ENCODE data around the gene ZHX3. TPM values are rescaled to one million over a fixed set of nuclear protein-coding genes. Genes with fewer than 3 reads are reported as not detected.

Gene ZHX3
- polyA plus RNA-seq, 1 experiment = 24.1 TPM

DNA sequence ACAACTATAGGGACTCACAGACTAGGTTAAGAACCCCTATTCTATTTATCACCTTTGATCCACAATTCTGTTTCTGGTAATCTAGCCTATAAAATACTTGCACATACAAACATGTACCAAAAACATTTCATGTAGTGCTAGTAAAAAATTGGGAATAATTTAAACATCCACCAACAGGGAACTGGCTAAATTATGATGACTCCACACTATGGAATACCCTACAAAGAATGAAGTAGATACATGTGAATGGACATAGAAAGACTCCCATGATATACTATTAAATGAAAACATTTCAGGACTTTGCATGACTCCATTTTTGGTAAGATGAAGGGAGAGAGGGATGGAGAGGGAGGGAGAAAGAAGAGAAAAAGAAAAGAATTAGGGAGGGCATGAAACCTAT is 58.2 kb downstream of the ZHX3 start:
- no peak for DNase-seq (ENCODE audit: low read depth, low spot score)
- TF ChIP-seq, protein P1, sequence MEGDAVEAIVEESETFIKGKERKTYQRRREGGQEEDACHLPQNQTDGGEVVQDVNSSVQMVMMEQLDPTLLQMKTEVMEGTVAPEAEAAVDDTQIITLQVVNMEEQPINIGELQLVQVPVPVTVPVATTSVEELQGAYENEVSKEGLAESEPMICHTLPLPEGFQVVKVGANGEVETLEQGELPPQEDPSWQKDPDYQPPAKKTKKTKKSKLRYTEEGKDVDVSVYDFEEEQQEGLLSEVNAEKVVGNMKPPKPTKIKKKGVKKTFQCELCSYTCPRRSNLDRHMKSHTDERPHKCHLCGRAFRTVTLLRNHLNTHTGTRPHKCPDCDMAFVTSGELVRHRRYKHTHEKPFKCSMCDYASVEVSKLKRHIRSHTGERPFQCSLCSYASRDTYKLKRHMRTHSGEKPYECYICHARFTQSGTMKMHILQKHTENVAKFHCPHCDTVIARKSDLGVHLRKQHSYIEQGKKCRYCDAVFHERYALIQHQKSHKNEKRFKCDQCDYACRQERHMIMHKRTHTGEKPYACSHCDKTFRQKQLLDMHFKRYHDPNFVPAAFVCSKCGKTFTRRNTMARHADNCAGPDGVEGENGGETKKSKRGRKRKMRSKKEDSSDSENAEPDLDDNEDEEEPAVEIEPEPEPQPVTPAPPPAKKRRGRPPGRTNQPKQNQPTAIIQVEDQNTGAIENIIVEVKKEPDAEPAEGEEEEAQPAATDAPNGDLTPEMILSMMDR (IDR thresholded peaks at IDR 0.05; ENCODE audit: low read depth, low read length) = no peak
- POLR2A ChIA-PET = no interaction called here
- Histone ChIP-seq H3K27ac (ENCODE audit: low read depth, low read length) (no peak overlapping the region), H3K9me3 (ENCODE audit: control insufficient read depth, insufficient read depth, low read length) (no peaks in the 10 kb centered on the region), H3K27me3 (ENCODE audit: control insufficient read depth, insufficient read depth, low read length) (no peaks in the 10 kb centered on the region), H3K4me3 (ENCODE audit: low read depth, low read length) (no peak overlapping the region)
- CTCF ChIA-PET = interaction anchor here (1.0 kb wide), 1 partner anchor 48 kb away, joined by 3 read pairs; no protein-coding TSS in a partner anchor

DNA sequence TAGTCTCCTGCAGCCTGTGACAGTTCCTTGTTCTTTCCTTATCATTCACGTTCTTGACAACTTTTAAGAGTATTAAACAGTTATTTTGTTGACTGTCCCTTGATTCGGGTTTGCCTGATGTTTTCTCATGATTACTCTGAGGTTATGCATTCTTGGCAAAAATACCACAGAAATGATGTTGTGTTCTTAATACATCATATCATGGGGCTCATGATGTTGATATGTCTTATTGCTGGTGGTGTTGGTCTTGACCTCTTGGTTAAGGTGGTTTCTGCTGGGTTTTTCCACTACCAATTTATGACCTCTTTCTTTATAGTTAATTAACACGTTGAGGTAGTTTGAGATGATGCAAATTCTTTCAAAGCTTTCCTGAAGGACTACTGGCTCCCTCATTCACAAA is 59.1 kb downstream of the ZHX3 start:
- H3K9me3 ChIP-seq (ENCODE audit: control insufficient read depth, insufficient read depth, low read length) = no peaks in the 10 kb centered on the region
- no peaks in the 10 kb centered on the region for H3K27me3 ChIP-seq (ENCODE audit: control insufficient read depth, insufficient read depth, low read length)
- H3K4me3 ChIP-seq (ENCODE audit: low read depth, low read length) = no peak overlapping the region
- no peak overlapping the region for H3K27ac ChIP-seq (ENCODE audit: low read depth, low read length)
- ChIA-PET POLR2A (no interaction called here), CTCF (interaction anchor here (0.7 to 1.0 kb wide), 2 partner anchors 16 to 49 kb away, joined by 3 to 4 read pairs; no protein-coding TSS in a partner anchor)
- TF ChIP-seq, protein P1 (IDR thresholded peaks at IDR 0.05; ENCODE audit: low read depth, low read length) = no peak
- DNase-seq (ENCODE audit: low read depth, low spot score) = no peak

DNA sequence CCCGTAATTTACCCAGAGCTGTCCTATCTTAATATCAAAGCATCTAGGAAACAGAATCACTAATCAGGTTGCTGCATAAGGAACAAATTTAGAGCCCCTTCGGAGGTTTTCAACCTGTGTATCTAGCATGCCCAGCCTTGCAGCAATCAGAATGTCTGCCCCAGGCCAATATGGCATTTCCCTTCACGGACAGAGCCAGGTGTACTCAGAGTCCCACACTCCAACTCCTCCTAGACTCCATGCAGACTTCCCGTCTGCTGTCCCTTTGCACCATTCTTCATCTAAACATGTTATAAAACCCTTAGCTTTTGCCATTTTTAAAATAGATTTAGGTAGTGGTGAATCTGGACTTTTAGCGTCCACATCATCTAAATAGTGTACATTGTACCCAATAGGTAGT is 61.0 kb downstream of the ZHX3 start:
- H3K9me3 ChIP-seq (ENCODE audit: control insufficient read depth, insufficient read depth, low read length) = no peaks in the 10 kb centered on the region
- TF ChIP-seq, protein P1 (IDR thresholded peaks at IDR 0.05; ENCODE audit: low read depth, low read length) = no peak
- CTCF ChIA-PET = interaction anchor here (1.0 to 1.6 kb wide), 2 partner anchors 83 to 84 kb away, joined by 3 to 5 read pairs; no protein-coding TSS in a partner anchor
- POLR2A ChIA-PET = no interaction called here
- no peak for DNase-seq (ENCODE audit: low read depth, low spot score)
- no peak overlapping the region for H3K4me3 ChIP-seq (ENCODE audit: low read depth, low read length)
- no peaks in the 10 kb centered on the region for H3K27me3 ChIP-seq (ENCODE audit: control insufficient read depth, insufficient read depth, low read length)
- H3K27ac ChIP-seq (ENCODE audit: low read depth, low read length) = no peak overlapping the region

DNA sequence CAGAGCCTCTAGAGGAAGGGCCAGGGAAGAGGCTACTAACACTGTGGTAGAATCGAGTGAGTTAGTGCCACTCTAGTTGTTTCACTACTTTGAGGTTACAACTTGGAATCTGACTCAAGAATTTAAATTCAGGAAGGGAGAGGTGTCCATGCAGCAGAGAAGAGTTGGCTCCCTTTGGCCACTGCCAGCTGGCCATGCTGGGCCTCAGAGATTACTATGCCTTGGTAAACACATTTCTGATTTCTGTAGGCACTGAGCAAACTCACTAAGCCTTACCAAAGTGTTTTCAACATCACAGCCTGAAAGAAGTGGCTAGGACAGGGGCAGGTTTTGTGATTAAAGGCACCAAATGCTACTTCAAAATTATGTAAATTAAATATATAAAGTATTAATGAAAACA is 61.9 kb downstream of the ZHX3 start:
- H3K27me3 ChIP-seq (ENCODE audit: control insufficient read depth, insufficient read depth, low read length) = no peaks in the 10 kb centered on the region
- CTCF ChIA-PET = interaction anchor here (1.6 kb wide), 1 partner anchor 84 kb away, joined by 5 read pairs; no protein-coding TSS in a partner anchor
- no peaks in the 10 kb centered on the region for H3K9me3 ChIP-seq (ENCODE audit: control insufficient read depth, insufficient read depth, low read length)
- H3K27ac ChIP-seq (ENCODE audit: low read depth, low read length) = no peak overlapping the region
- no peak overlapping the region for H3K4me3 ChIP-seq (ENCODE audit: low read depth, low read length)
- no peak for DNase-seq (ENCODE audit: low read depth, low spot score)
- TF ChIP-seq, protein P1 (IDR thresholded peaks at IDR 0.05; ENCODE audit: low read depth, low read length) = no peak
- POLR2A ChIA-PET = no interaction called here

DNA sequence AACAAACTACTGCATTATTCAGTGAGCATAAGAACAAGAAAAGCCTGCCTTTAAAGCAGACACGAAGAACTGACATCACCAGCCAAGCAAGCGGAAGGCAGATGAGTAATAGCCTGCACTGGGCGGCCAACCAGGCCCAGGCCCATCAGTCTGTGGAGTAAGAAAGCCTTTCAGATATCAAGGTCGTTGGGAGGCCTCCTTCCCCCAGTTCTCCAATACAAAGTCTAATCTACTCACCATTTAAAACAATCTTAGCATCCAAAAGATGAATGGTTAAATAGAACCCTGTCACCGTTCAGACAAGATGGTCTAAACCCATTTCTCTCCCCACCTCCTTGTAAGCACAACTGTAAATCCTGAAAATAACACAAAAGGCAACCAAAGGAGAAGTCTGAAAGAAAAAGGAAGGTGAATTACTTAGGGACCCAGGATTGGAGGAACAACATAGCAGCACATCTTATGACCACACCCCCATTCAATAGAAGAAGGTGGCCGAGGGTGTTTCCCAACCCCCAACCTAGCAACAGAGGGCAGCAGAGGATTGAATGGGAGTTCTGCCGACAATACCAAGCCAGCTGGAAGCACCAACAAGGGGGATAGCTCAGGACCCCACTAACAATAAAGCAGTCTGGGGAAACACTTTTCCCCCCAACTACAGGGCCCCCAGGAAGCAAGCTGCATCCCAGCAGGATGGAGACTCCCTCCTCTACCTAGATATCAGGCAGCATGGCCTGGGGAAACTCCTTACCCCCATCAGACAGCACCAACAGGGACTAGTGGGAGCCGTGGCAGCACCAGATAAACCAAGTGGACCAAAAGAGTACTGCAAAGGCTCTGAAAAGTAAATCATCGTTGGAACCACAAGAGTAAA is 67.9 kb downstream of the ZHX3 start:
- ChIA-PET CTCF (interaction anchor here (1.2 to 3.0 kb wide), 4 partner anchors 17 to 91 kb away, joined by 4 to 9 read pairs (median 4); partner anchors contain the start of gene LPIN3), POLR2A (no interaction called here)
- no peak overlapping the region for H3K4me3 ChIP-seq (ENCODE audit: low read depth, low read length)
- H3K27me3 ChIP-seq (ENCODE audit: control insufficient read depth, insufficient read depth, low read length) = no peaks in the 10 kb centered on the region
- no peaks in the 10 kb centered on the region for H3K9me3 ChIP-seq (ENCODE audit: control insufficient read depth, insufficient read depth, low read length)
- TF ChIP-seq, protein P1 (IDR thresholded peaks at IDR 0.05; ENCODE audit: low read depth, low read length) = peak; percentile 30; the same call in 1 of the 2 replicates
- peak; percentile 38 for DNase-seq (ENCODE audit: low read depth, low spot score)
- peak overlapping the region; percentile 41 for H3K27ac ChIP-seq (ENCODE audit: low read depth, low read length)

Data from AG04450 (cell line).